ENCODE measurements around the gene OSM.

OSM gene

GRCh38 chr22:30301995-30302809 lies 35.6 kb upstream of the OSM start:
- no peaks in the 10 kb centered on the region for H3K27me3 ChIP-seq (ENCODE audit: insufficient read depth, low read length)
- H3K4me1 ChIP-seq (ENCODE audit: insufficient read depth, low read length, severe bottlenecking) = peaks cover 58% of the 10 kb centered on the region
- H3K9me3 ChIP-seq (ENCODE audit: low read length) = no peaks in the 10 kb centered on the region
- no peak overlapping the region for H3K4me3 ChIP-seq (ENCODE audit: low read depth, low read length, poor library complexity, severe bottlenecking)
- peak overlapping the region; percentile 5; the same call in 1 of the 2 replicates for H3K9ac ChIP-seq (ENCODE audit: low read length)
- peaks cover 17% of the 10 kb centered on the region; the same call in 1 of the 2 replicates for H3K36me3 ChIP-seq (ENCODE audit: insufficient read depth, low read length)
- H3K27ac ChIP-seq (ENCODE audit: low read depth, low read length, poor library complexity, severe bottlenecking) = peak overlapping the region; percentile 99
- H4K20me1 ChIP-seq (ENCODE audit: insufficient read depth, low read length) = no peaks in the 10 kb centered on the region
- TF ChIP-seq CTCF (IDR thresholded peaks at IDR 0.05; ENCODE audit: low read length) (no peak), EZH2 (IDR thresholded peaks at IDR 0.05; ENCODE audit: borderline replicate concordance, low read length) (no peak)
- no peaks in the 10 kb centered on the region for H3K9me2 ChIP-seq (ENCODE audit: low read depth, low read length)
- H3K79me2 ChIP-seq (ENCODE audit: insufficient read depth, low read length) = no peaks in the 10 kb centered on the region
- no peak overlapping the region for H2AFZ ChIP-seq (ENCODE audit: low read length)
- H3F3A ChIP-seq (ENCODE audit: insufficient read depth, low read length) = 0 out of 2 replicates have a peak, but pooled peaks cover 3% of the 10 kb centered on the region
- peak overlapping the region; percentile 28; the same call in 1 of the 2 replicates for H3K4me2 ChIP-seq (ENCODE audit: low read length)

- Histone ChIP-seq H3K27ac (ENCODE audit: low read depth, low read length, poor library complexity, severe bottlenecking) (no peak overlapping the region), H3K4me1 (ENCODE audit: insufficient read depth, low read length, severe bottlenecking) (peaks cover 38% of the 10 kb centered on the region), H3K27me3 (ENCODE audit: insufficient read depth, low read length) (no peaks in the 10 kb centered on the region), H3K9me3 (ENCODE audit: low read length) (no peaks in the 10 kb centered on the region), H3K36me3 (ENCODE audit: insufficient read depth, low read length) (peaks cover 20% of the 10 kb centered on the region; the same call in 1 of the 2 replicates), H3K9me2 (ENCODE audit: low read depth, low read length) (no peaks in the 10 kb centered on the region), H4K20me1 (ENCODE audit: insufficient read depth, low read length) (no peaks in the 10 kb centered on the region), H2AFZ (ENCODE audit: low read length) (no peak overlapping the region), H3K4me2 (ENCODE audit: low read length) (no peak overlapping the region), H3K79me2 (ENCODE audit: insufficient read depth, low read length) (no peaks in the 10 kb centered on the region), H3F3A (ENCODE audit: insufficient read depth, low read length) (no peaks in the 10 kb centered on the region), H3K4me3 (ENCODE audit: low read depth, low read length, poor library complexity, severe bottlenecking) (no peak overlapping the region), H3K9ac (ENCODE audit: low read length) (no peak overlapping the region)
- TF ChIP-seq CTCF (IDR thresholded peaks at IDR 0.05; ENCODE audit: low read length) = no peak
- no peak for TF ChIP-seq EZH2 (IDR thresholded peaks at IDR 0.05; ENCODE audit: borderline replicate concordance, low read length)
These were observed 32.7 kb upstream of the OSM start for GRCh38 chr22:30299322-30299721.

GRCh38 chr22:30297991-30298701 lies 31.5 kb upstream of the OSM start:
- no peaks in the 10 kb centered on the region for H3F3A ChIP-seq (ENCODE audit: insufficient read depth, low read length)
- H4K20me1 ChIP-seq (ENCODE audit: insufficient read depth, low read length) = no peaks in the 10 kb centered on the region
- peaks cover 26% of the 10 kb centered on the region for H3K4me1 ChIP-seq (ENCODE audit: insufficient read depth, low read length, severe bottlenecking)
- H3K9me3 ChIP-seq (ENCODE audit: low read length) = no peaks in the 10 kb centered on the region
- no peak overlapping the region for H3K4me2 ChIP-seq (ENCODE audit: low read length)
- H2AFZ ChIP-seq (ENCODE audit: low read length) = no peak overlapping the region
- TF ChIP-seq CTCF (IDR thresholded peaks at IDR 0.05; ENCODE audit: low read length) = no peak
- TF ChIP-seq EZH2 (IDR thresholded peaks at IDR 0.05; ENCODE audit: borderline replicate concordance, low read length) = no peak
- no peaks in the 10 kb centered on the region for H3K79me2 ChIP-seq (ENCODE audit: insufficient read depth, low read length)
- H3K27ac ChIP-seq (ENCODE audit: low read depth, low read length, poor library complexity, severe bottlenecking) = no peak overlapping the region
- peaks cover 20% of the 10 kb centered on the region; the same call in 1 of the 2 replicates for H3K36me3 ChIP-seq (ENCODE audit: insufficient read depth, low read length)
- H3K27me3 ChIP-seq (ENCODE audit: insufficient read depth, low read length) = no peaks in the 10 kb centered on the region
- no peak overlapping the region for H3K9ac ChIP-seq (ENCODE audit: low read length)
- H3K4me3 ChIP-seq (ENCODE audit: low read depth, low read length, poor library complexity, severe bottlenecking) = no peak overlapping the region
- H3K9me2 ChIP-seq (ENCODE audit: low read depth, low read length) = no peaks in the 10 kb centered on the region
